NOMO-1 treated with dmso at 0.1 percent for 144 hours (cell line): Measurements from ENCODE around the gene MRTFB.

ENCODE experiments used
- DNase-seq: peaks from one replicate; lab custom pipeline; 2025; ENCODE audit not compliant: unreplicated experiment; lab: John Stamatoyannopoulos, UW

MRTFB gene

GRCh38 chr16:14223632-14224031 is 152.5 kb downstream of the MRTFB start:
- no peak for DNase-seq

DNA sequence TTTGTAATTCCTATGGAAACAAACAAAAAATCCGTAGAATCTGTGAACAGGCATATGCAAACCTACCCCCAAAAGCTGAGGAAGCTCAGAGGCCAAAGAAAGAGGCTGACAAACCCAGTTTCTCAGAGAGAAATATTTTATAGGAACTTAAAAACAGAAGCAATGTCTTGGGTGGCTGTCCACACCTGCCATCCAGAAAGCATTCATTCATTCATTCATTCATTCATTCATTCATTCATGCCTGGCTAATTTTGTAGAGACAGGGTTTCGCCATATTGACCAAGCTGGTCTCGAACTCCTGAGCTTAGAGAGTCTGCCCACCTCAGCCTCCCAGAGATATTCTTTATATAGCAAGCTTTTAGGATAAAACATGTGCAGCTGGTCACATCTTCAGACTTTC is 154.3 kb downstream of the MRTFB start:
- no peak for DNase-seq

DNA sequence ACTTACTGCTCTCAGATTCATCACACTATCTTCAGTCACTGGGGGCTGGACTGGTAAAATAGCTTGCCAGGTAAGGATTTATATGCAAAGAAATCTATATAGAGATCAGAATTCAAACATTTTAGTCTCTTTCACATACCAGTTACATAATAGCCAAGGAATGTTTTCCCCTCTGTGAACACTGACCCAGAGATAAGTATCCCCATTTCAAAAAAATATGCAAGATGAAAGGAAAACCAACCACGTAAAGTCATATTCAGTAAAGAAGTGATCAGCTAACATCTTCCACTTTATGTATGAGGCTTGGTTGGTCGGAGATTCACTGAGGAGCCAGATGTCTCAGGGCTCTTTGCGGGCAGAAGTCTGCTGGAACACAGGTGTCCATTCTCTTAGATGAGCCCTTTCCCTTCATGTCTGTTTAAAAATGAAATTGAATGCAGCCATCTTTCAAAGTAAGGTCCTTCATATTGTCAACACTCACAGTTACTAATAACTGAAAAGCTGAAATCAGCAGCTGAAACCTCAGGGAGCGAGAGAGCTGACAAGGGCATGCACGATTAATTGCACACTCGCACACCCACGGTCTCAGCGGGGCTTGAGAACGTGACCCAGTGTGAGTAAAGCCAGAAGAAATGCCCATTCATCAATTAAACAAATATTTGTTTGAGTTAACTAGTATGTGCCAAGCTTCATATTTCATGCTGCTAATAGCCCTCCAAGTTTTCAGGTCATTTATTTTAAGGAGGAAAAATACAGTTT is 161.2 kb downstream of the MRTFB start:
- no peak for DNase-seq

- DNase-seq, result no peak
Observed at GRCh38 chr16:14236401-14236800, 165.3 kb downstream of the MRTFB start.

- no peak for DNase-seq
Observed at GRCh38 chr16:14238756-14239155, 167.6 kb downstream of the MRTFB start.

- DNase-seq, result no peak
Observed at GRCh38 chr16:14239791-14240190, 168.7 kb downstream of the MRTFB start.

DNA sequence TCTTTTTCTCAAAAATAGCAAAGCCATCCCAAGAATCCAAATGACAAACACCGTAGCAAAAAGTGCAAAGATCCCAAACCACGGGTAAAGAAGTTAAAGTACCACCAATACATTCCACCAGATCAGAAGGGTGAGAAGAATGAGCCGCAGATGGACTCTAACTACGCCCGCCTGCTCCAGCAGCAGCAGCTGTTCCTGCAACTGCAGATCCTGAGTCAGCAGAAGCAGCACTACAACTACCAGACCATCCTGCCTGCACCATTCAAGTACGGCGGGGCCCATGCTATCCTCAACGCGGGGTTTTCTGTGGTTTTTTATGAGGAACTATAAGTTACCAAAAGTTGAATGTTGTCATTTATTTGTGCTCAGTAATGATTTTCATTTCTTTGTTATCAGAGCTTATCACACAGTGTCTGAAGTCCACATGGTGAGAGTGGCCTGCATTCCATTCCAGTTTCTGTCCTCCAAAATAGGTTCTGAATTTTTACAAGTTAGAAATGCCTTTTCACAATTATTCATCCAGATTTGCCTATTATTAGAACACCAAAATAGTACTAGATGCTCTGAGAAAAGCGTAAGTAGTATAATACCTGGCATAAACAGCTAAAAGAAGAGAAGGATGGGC is 169.2 kb downstream of the MRTFB start:
- no peak for DNase-seq

DNA sequence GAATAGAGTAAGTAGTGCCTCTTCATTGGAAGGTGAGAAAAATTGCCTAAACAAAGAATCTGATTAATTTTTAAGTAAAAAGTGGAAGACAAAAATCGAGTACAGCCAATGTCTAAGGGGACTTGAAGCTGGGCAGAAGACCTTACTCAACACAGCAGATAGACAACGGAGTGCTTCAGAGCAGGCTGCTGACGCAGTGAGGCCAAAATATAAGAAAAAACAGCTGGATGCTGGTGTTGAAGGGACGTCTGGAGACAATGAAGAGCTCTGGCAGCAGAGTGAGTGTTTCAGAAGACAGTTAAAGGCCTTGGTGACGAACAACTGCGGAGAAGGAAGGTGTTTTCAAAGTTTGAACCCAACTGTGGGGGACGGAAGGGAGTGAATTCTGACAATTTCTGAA is 169.8 kb downstream of the MRTFB start:
- DNase-seq, result no peak

DNA sequence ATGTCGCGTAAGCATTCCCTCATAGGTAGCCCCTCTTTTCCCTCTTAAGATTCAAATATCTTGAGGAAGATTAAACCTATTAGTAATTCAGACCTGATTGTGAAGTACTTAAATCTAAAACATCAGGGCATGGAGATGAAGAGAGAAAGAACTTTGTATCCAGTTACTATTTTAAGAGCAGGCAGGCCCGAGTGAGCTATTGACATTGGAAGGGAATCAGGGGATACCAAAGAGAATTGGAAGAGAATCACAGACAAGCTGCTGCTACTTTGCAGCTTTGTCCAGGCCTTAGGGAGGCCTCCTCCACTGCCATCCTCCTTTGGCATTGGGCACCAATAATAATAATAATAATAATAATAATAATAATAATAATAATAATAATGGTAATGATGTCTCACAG is 170.5 kb downstream of the MRTFB start:
- no peak for DNase-seq

- DNase-seq, result no peak
Observed at GRCh38 chr16:14242769-14243168, 171.7 kb downstream of the MRTFB start.

DNA sequence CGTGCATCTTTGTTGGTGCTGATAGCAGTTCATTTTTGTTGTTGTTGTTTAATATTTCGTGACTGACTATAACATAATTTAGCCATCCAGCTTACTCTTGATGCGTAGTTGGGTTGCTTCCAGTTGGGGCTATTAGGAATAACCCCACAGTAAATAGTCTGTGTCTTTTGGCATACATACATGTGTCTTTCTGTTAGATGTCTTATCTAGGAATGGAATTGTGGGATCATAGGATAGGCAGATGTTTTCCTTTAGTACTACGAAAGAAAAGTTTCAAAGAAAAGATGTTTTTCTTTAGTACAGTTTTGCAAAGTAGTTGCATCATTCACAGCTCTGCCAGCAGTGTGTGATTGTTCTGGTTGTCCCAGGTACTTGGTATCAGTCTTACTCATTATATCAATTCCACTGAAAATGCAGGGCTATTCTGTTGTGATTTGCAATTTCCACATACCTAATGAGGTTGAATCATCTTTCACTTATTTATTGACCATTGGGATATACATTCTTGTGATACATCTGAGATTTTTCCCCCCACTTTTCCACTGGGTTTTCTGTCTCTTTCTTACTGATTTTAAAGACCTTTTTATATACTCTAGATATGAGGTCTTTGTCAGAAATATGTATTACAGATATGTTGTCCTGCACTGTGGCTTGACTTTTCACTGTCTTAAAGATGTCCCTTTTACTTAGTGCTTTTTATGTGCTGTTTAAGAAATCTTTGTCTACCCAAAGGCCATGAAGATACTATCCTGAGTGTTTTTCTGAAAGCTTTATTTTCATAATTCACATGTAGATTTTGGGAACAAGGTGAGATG is 173.3 kb downstream of the MRTFB start:
- no peak for DNase-seq

- DNase-seq, result no peak
Observed at GRCh38 chr16:14248791-14249190, 177.7 kb downstream of the MRTFB start.

GRCh38 chr16:14249291-14250032 is 178.3 kb downstream of the MRTFB start:
- DNase-seq, result no peak

- no peak for DNase-seq
Observed at GRCh38 chr16:14251419-14251818, 180.3 kb downstream of the MRTFB start.

- no peak for DNase-seq
Observed at GRCh38 chr16:14252860-14253259, 181.7 kb downstream of the MRTFB start.

DNA sequence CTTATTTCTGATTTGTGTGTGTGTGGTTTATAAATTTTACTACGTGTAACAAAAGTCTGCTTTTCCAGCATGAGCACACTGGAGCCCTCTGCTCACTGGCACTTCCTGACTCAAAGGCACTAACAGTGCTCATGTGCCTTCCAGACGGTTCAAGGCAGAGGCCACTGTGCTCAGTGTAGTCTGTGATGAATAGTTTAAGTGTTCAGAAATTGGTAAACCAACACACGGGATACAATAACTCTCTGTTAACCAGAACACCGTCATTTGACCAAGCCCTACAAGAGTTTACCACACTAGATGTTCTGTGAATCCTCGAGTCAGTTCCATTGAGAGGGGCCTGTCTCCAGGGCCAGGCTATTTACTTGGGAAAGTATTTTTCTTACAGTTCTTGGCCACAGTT is 191.9 kb downstream of the MRTFB start:
- no peak for DNase-seq

GRCh38 chr16:14263769-14264168 is 192.7 kb downstream of the MRTFB start:
- no peak for DNase-seq

GRCh38 chr16:14264327-14264943 is 193.3 kb downstream of the MRTFB start:
- DNase-seq, result no peak

- no peak for DNase-seq
Observed at GRCh38 chr16:14268073-14268472, 197.0 kb downstream of the MRTFB start.

GRCh38 chr16:14275934-14276333 is 204.8 kb downstream of the MRTFB start:
- no peak for DNase-seq

DNA sequence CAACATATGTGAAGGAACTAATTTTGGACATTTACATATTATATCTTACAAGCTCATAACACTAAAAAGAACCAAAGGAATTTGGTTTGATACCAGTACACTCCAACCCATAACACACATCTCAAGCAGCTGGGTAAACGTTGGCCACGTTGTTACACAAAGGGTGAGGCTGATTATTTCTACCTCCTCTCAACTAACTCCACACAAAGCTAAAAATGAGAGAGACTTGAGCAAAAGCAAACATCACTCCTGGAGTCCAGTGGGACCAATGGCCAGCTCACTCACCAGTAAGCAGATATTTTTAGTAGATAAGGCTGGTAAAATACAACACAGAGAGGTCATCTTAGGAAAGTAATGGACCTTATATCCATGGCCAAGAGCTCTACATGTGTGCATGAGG is 207.6 kb downstream of the MRTFB start:
- no peak for DNase-seq
